Keratinocyte (primary cell): Measurements from ENCODE around the gene WIPF3. TPM values are rescaled to one million over a fixed set of nuclear protein-coding genes. Genes with fewer than 3 reads are reported as not detected.

Experiments
- DNase-seq: peaks from one replicate; pipeline ENCODE4 v3.0.0-alpha.2; 2011; ENCODE audit warnings: low read depth, missing footprints, low spot score
- FAIRE-seq: peaks from 2 replicates; lab custom pipeline; 2011; peaks lifted over from hg19 to GRCh38; lab: Jason Lieb, UNC
- H2AFZ ChIP-seq: 2 replicates; pipeline ENCODE4 v1.6.0; 2012; ENCODE audit warnings: low read length, control low read depth, inconsistent platforms; ENCODE audit not compliant: control insufficient read depth
- H3K27ac ChIP-seq: 2 replicates; pipeline ENCODE4 v1.5.1; 2011; ENCODE audit warnings: low read length; ENCODE audit not compliant: control insufficient read depth, insufficient read depth
- H3K27me3 ChIP-seq: 3 replicates; pipeline ENCODE4 v1.6.0; 2011; ENCODE audit warnings: low read length; ENCODE audit not compliant: control insufficient read depth, insufficient read depth; ENCODE audit errors: extremely low read depth
- H3K36me3 ChIP-seq, 2 experiments: 2 replicates in 1 of 2; 3 replicates in 1 of 2; pipeline ENCODE4 v1.5.1; 2011; ENCODE audit warnings: low read length in 2 of 2, mild to moderate bottlenecking in 1 of 2; ENCODE audit not compliant: control insufficient read depth in 2 of 2, insufficient read depth in 2 of 2; ENCODE audit errors: extremely low read depth in 1 of 2
- H3K4me1 ChIP-seq: 3 replicates; pipeline ENCODE4 v1.5.1; 2011; ENCODE audit warnings: low read length; ENCODE audit not compliant: control insufficient read depth, insufficient read depth; ENCODE audit errors: extremely low read depth
- H3K4me2 ChIP-seq: 3 replicates; pipeline ENCODE4 v1.6.0; 2011; ENCODE audit warnings: low read depth, low read length; ENCODE audit not compliant: control insufficient read depth, insufficient read depth; ENCODE audit errors: extremely low read depth
- H3K4me3 ChIP-seq, 3 experiments: fragments of 200-600 bp in 1 of 3; sonication (generic) in 1 of 3; 2 replicates in 2 of 3; 3 replicates in 1 of 3; pipeline ENCODE4 v1.5.1; 2011 to 2016; ENCODE audit warnings: low read length in 3 of 3, mild to moderate bottlenecking in 3 of 3, control low read depth in 2 of 3, inconsistent platforms in 1 of 3, low read depth in 1 of 3, mixed read lengths in 1 of 3, mixed run types in 1 of 3, moderate library complexity in 1 of 3; ENCODE audit not compliant: control insufficient read depth in 2 of 3, insufficient read depth in 2 of 3; ENCODE audit errors: extremely low read depth in 1 of 3
- H3K79me2 ChIP-seq: 2 replicates; pipeline ENCODE4 v1.6.0; 2012; ENCODE audit warnings: low read length; ENCODE audit not compliant: control insufficient read depth, insufficient read depth
- H3K9ac ChIP-seq: 3 replicates; pipeline ENCODE4 v1.6.0; 2011; ENCODE audit warnings: low read length; ENCODE audit not compliant: control insufficient read depth, insufficient read depth; ENCODE audit errors: extremely low read depth
- H3K9me1 ChIP-seq: 3 replicates; pipeline ENCODE4 v1.6.0; 2011; ENCODE audit warnings: low read length; ENCODE audit not compliant: control insufficient read depth, insufficient read depth; ENCODE audit errors: extremely low read depth
- H3K9me3 ChIP-seq: 2 replicates; pipeline ENCODE4 v1.5.1; 2012; ENCODE audit warnings: low read depth, low read length; ENCODE audit not compliant: control insufficient read depth
- H4K20me1 ChIP-seq: 3 replicates; pipeline ENCODE4 v1.6.0; 2011; ENCODE audit warnings: low read length; ENCODE audit not compliant: control insufficient read depth, insufficient read depth; ENCODE audit errors: extremely low read depth
- EZH2 ChIP-seq: IDR thresholded peaks from one replicate; pipeline ENCODE4 v1.6.1; 2012; ENCODE audit warnings: inconsistent platforms, mild to moderate bottlenecking, low read length, moderate library complexity
- dilution Hi-C: fragments of 300-500 bp; cut with MboI; formaldehyde crosslinking; loops from one replicate; pipeline ENCODE4 v1.7.0; 2020; ENCODE audit warnings: low sequenced_read_pairs; ENCODE audit not compliant: extremely low pct_ligation_motif_present
- polyA plus RNA-seq, 5 experiments: library from polyadenylated mRNA; depleted of rRNA in 3 of 5; stranded (reverse) in 3 of 5; stranded (forward) in 1 of 5; unstranded in 1 of 5; fragments of >200 nt; gene quantifications; 1 replicate in 1 of 5; 2 replicates in 3 of 5; 3 replicates in 1 of 5; pipeline versions ENCODE4 v1.2.1 to v1.2.3, GENCODE V29; 2011 to 2012; ENCODE audit warnings: missing spikeins in 2 of 5, low read depth in 1 of 5, low replicate concordance in 1 of 5
- TF ChIP-seq, protein P1 (sequence below), 3 experiments: IDR thresholded peaks in 1 of 3; conservative IDR thresholded peaks in 1 of 3; optimal IDR thresholded peaks in 1 of 3; 2 replicates in 2 of 3; 3 replicates in 1 of 3; pipeline versions ENCODE3 to v1.5.1; 2011; ENCODE audit warnings: low read length in 3 of 3, mild to moderate bottlenecking in 3 of 3, moderate library complexity in 2 of 3, control low read depth in 1 of 3, inconsistent platforms in 1 of 3; ENCODE audit not compliant: insufficient read depth in 2 of 3; ENCODE audit errors: extremely low read depth in 1 of 3

WIPF3 gene
- polyA plus RNA-seq, 1 donor (not counting 4 experiments of a cell fraction or from before 2014, with no cell fraction given) = 0.04 TPM

DNA sequence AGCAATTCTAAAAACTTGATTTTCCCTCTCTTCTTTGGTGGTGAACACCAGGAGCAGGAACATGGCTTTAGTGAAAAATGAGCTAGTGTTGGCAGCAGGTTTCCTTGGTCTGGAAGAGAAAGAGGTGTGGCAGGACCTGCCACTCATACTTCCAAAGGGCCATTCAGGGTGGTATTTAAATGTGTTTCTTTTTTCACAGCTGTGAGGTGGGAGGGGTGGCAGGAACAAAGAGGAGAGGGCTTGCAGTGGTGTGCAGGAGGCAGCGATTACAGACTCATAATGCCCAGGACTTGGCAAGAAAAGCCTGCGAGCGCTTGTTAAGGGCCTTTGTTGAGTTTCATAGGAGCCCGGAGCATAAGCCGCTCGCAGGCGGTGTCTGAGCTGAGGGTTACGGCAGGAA, 36.8 kb downstream of the WIPF3 start:
- Histone ChIP-seq H3K36me3 (no peaks in the 10 kb centered on the region), H3K4me3 (no peak overlapping the region), H4K20me1 (no peaks in the 10 kb centered on the region), H3K27me3 (peaks cover 25% of the 10 kb centered on the region), H3K9ac (no peak overlapping the region), H3K27ac (no peak overlapping the region), H3K4me1 (no peaks in the 10 kb centered on the region), H3K79me2 (no peaks in the 10 kb centered on the region), H3K4me2 (no peak overlapping the region), H3K9me3 (no peaks in the 10 kb centered on the region), H2AFZ (no peak overlapping the region), H3K9me1 (no peaks in the 10 kb centered on the region)
- dilution Hi-C loops = no loop called here
- FAIRE-seq (no peak), DNase-seq (no peak)
- TF ChIP-seq, protein P1, sequence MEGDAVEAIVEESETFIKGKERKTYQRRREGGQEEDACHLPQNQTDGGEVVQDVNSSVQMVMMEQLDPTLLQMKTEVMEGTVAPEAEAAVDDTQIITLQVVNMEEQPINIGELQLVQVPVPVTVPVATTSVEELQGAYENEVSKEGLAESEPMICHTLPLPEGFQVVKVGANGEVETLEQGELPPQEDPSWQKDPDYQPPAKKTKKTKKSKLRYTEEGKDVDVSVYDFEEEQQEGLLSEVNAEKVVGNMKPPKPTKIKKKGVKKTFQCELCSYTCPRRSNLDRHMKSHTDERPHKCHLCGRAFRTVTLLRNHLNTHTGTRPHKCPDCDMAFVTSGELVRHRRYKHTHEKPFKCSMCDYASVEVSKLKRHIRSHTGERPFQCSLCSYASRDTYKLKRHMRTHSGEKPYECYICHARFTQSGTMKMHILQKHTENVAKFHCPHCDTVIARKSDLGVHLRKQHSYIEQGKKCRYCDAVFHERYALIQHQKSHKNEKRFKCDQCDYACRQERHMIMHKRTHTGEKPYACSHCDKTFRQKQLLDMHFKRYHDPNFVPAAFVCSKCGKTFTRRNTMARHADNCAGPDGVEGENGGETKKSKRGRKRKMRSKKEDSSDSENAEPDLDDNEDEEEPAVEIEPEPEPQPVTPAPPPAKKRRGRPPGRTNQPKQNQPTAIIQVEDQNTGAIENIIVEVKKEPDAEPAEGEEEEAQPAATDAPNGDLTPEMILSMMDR (optimal IDR thresholded peaks at IDR 0.05 in 1 of 3, IDR thresholded peaks at IDR 0.05 in 1 of 3, conservative IDR thresholded peaks at IDR 0.05 in 1 of 3; ENCODE audit: extremely low read depth in 1 of 3, insufficient read depth in 2 of 3, low read length in 3 of 3) = no peak
- TF ChIP-seq EZH2 = no peak

DNA sequence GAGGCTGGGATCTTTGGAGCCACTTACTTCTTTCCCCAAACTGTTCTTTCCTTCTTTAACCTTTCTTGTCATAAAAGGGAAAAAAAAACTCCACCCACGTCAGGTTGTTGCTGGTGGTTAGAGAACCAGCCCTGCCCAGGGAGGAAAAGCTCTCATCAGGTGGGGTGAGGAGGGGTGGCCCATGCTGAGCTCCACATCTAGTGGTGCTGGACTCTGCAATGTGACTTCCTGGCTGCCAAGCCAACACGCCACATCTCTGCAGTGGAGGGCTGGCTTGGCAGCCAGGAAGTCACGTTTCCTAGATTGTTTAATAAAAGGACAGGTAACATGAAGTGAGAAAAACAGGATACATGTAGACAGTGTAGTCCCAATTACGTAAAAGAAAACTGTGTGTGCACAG, 37.4 kb downstream of the WIPF3 start:
- Histone ChIP-seq H3K9me3 (no peaks in the 10 kb centered on the region), H3K79me2 (no peaks in the 10 kb centered on the region), H3K9me1 (no peaks in the 10 kb centered on the region), H3K9ac (no peak overlapping the region), H3K4me2 (no peak overlapping the region), H4K20me1 (no peaks in the 10 kb centered on the region), H3K27me3 (peaks cover 28% of the 10 kb centered on the region), H3K4me3 (no peak overlapping the region), H3K4me1 (no peaks in the 10 kb centered on the region), H3K36me3 (no peaks in the 10 kb centered on the region), H2AFZ (no peak overlapping the region), H3K27ac (no peak overlapping the region)
- FAIRE-seq (no peak), DNase-seq (no peak)
- no peak for TF ChIP-seq EZH2
- TF ChIP-seq, protein P1 (optimal IDR thresholded peaks at IDR 0.05 in 1 of 3, IDR thresholded peaks at IDR 0.05 in 1 of 3, conservative IDR thresholded peaks at IDR 0.05 in 1 of 3; ENCODE audit: extremely low read depth in 1 of 3, insufficient read depth in 2 of 3, low read length in 3 of 3) = no peak
- dilution Hi-C loops = no loop called here
